GM23338 (cell line): ENCODE results near the gene ERBB4.

Experiments used
- CREB1 ChIP-seq: fragments of 250-450 bp; sonication (Bioruptor Pico); IDR thresholded peaks from 2 replicates; pipeline ENCODE4 v1.5.0; 2020; ENCODE audit warnings: low read depth, mild to moderate bottlenecking, moderate library complexity
- EZH2 ChIP-seq: fragments of 200-600 bp; sonication (generic); IDR thresholded peaks from one replicate; pipeline ENCODE4 v1.8.0; 2017; ENCODE audit warnings: antibody characterized with exemption, mild to moderate bottlenecking, low read depth; ENCODE audit not compliant: unreplicated experiment
- EZH2phosphoT487 ChIP-seq: fragments of 200-600 bp; sonication (generic); IDR thresholded peaks from one replicate; pipeline ENCODE4 v1.8.1; 2018; ENCODE audit warnings: antibody characterized with exemption; ENCODE audit not compliant: unreplicated experiment
- JUNB ChIP-seq: IDR thresholded peaks from one replicate; pipeline ENCODE4 v1.6.1; 2016; ENCODE audit warnings: antibody characterized with exemption; ENCODE audit not compliant: unreplicated experiment
- POLR2AphosphoS5 ChIP-seq: IDR thresholded peaks from 2 replicates; pipeline ENCODE4 v1.6.1; 2016; ENCODE audit warnings: antibody characterized with exemption, low read depth
- STAT1 ChIP-seq: IDR thresholded peaks from one replicate; pipeline ENCODE4 v1.6.1; 2016; ENCODE audit warnings: antibody characterized with exemption; ENCODE audit not compliant: unreplicated experiment
- TF ChIP-seq, protein P1 (sequence below), 2 experiments: fragments of 200-600 bp in 1 of 2; sonication (generic) in 1 of 2; conservative IDR thresholded peaks; 2 replicates each; pipeline versions ENCODE4 v1.5.1 to v1.6.1; 2016 to 2017; ENCODE audit warnings: antibody characterized with exemption in 2 of 2, low read depth in 2 of 2, mild to moderate bottlenecking in 2 of 2, moderate library complexity in 1 of 2
- TF ChIP-seq, protein P2 (sequence below): fragments of 250-450 bp; sonication (Bioruptor Pico); IDR thresholded peaks from 2 replicates; pipeline ENCODE4 v1.5.0; 2020; ENCODE audit warnings: mild to moderate bottlenecking, moderate library complexity
- TF ChIP-seq, protein P3 (sequence below): IDR thresholded peaks from one replicate; pipeline ENCODE4 v1.6.1; 2018; ENCODE audit warnings: antibody characterized with exemption; ENCODE audit not compliant: unreplicated experiment

GRCh38 chr2:212517693-212518092 is 20.9 kb downstream of the ERBB4 start:
- TF ChIP-seq, protein P1, sequence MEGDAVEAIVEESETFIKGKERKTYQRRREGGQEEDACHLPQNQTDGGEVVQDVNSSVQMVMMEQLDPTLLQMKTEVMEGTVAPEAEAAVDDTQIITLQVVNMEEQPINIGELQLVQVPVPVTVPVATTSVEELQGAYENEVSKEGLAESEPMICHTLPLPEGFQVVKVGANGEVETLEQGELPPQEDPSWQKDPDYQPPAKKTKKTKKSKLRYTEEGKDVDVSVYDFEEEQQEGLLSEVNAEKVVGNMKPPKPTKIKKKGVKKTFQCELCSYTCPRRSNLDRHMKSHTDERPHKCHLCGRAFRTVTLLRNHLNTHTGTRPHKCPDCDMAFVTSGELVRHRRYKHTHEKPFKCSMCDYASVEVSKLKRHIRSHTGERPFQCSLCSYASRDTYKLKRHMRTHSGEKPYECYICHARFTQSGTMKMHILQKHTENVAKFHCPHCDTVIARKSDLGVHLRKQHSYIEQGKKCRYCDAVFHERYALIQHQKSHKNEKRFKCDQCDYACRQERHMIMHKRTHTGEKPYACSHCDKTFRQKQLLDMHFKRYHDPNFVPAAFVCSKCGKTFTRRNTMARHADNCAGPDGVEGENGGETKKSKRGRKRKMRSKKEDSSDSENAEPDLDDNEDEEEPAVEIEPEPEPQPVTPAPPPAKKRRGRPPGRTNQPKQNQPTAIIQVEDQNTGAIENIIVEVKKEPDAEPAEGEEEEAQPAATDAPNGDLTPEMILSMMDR (conservative IDR thresholded peaks at IDR 0.05; ENCODE audit: low read depth in 2 of 2) = no peak
- no peak for TF ChIP-seq EZH2
- TF ChIP-seq, protein P2, sequence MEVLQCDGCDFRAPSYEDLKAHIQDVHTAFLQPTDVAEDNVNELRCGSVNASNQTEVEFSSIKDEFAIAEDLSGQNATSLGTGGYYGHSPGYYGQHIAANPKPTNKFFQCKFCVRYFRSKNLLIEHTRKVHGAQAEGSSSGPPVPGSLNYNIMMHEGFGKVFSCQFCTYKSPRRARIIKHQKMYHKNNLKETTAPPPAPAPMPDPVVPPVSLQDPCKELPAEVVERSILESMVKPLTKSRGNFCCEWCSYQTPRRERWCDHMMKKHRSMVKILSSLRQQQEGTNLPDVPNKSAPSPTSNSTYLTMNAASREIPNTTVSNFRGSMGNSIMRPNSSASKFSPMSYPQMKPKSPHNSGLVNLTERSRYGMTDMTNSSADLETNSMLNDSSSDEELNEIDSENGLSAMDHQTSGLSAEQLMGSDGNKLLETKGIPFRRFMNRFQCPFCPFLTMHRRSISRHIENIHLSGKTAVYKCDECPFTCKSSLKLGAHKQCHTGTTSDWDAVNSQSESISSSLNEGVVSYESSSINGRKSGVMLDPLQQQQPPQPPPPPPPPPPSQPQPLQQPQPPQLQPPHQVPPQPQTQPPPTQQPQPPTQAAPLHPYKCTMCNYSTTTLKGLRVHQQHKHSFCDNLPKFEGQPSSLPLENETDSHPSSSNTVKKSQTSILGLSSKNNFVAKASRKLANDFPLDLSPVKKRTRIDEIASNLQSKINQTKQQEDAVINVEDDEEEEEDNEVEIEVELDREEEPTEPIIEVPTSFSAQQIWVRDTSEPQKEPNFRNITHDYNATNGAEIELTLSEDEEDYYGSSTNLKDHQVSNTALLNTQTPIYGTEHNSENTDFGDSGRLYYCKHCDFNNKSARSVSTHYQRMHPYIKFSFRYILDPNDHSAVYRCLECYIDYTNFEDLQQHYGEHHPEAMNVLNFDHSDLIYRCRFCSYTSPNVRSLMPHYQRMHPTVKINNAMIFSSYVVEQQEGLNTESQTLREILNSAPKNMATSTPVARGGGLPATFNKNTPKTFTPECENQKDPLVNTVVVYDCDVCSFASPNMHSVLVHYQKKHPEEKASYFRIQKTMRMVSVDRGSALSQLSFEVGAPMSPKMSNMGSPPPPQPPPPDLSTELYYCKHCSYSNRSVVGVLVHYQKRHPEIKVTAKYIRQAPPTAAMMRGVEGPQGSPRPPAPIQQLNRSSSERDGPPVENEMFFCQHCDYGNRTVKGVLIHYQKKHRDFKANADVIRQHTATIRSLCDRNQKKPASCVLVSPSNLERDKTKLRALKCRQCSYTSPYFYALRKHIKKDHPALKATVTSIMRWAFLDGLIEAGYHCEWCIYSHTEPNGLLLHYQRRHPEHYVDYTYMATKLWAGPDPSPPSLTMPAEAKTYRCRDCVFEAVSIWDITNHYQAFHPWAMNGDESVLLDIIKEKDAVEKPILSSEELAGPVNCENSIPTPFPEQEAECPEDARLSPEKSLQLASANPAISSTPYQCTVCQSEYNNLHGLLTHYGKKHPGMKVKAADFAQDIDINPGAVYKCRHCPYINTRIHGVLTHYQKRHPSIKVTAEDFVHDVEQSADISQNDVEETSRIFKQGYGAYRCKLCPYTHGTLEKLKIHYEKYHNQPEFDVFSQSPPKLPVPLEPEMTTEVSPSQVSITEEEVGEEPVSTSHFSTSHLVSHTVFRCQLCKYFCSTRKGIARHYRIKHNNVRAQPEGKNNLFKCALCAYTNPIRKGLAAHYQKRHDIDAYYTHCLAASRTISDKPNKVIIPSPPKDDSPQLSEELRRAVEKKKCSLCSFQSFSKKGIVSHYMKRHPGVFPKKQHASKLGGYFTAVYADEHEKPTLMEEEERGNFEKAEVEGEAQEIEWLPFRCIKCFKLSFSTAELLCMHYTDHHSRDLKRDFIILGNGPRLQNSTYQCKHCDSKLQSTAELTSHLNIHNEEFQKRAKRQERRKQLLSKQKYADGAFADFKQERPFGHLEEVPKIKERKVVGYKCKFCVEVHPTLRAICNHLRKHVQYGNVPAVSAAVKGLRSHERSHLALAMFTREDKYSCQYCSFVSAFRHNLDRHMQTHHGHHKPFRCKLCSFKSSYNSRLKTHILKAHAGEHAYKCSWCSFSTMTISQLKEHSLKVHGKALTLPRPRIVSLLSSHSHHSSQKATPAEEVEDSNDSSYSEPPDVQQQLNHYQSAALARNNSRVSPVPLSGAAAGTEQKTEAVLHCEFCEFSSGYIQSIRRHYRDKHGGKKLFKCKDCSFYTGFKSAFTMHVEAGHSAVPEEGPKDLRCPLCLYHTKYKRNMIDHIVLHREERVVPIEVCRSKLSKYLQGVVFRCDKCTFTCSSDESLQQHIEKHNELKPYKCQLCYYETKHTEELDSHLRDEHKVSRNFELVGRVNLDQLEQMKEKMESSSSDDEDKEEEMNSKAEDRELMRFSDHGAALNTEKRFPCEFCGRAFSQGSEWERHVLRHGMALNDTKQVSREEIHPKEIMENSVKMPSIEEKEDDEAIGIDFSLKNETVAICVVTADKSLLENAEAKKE = no peak
- no peak for TF ChIP-seq JUNB
- no peak for TF ChIP-seq POLR2AphosphoS5
- no peak for TF ChIP-seq CREB1 (CRISPR knock-in tag)
- TF ChIP-seq, protein P3, sequence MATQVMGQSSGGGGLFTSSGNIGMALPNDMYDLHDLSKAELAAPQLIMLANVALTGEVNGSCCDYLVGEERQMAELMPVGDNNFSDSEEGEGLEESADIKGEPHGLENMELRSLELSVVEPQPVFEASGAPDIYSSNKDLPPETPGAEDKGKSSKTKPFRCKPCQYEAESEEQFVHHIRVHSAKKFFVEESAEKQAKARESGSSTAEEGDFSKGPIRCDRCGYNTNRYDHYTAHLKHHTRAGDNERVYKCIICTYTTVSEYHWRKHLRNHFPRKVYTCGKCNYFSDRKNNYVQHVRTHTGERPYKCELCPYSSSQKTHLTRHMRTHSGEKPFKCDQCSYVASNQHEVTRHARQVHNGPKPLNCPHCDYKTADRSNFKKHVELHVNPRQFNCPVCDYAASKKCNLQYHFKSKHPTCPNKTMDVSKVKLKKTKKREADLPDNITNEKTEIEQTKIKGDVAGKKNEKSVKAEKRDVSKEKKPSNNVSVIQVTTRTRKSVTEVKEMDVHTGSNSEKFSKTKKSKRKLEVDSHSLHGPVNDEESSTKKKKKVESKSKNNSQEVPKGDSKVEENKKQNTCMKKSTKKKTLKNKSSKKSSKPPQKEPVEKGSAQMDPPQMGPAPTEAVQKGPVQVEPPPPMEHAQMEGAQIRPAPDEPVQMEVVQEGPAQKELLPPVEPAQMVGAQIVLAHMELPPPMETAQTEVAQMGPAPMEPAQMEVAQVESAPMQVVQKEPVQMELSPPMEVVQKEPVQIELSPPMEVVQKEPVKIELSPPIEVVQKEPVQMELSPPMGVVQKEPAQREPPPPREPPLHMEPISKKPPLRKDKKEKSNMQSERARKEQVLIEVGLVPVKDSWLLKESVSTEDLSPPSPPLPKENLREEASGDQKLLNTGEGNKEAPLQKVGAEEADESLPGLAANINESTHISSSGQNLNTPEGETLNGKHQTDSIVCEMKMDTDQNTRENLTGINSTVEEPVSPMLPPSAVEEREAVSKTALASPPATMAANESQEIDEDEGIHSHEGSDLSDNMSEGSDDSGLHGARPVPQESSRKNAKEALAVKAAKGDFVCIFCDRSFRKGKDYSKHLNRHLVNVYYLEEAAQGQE = no peak
- no peak for TF ChIP-seq STAT1
- TF ChIP-seq EZH2phosphoT487 = no peak
